GM21381 (cell line): ENCODE results near the gene ANO7.

Experiments used
- ATAC-seq: cut with Tn5 transposase; IDR thresholded peaks from one replicate; pipeline ENCODE4 v1.9.1; 2021; ENCODE audit warnings: mild to moderate bottlenecking, moderate library complexity; ENCODE audit not compliant: unreplicated experiment

Gene ANO7

GRCh38 chr2:241188361-241189092 is at the start of gene ANO7:
TSS of gene ANO7 (plus strand) at chr2:241188677. CDS start at chr2:241190064, 1,387 bp downstream.
- ATAC-seq: no peak

- ATAC-seq: no peak
Observed at GRCh38 chr2:241139531-241140444, 48.7 kb upstream of the ANO7 start.

DNA sequence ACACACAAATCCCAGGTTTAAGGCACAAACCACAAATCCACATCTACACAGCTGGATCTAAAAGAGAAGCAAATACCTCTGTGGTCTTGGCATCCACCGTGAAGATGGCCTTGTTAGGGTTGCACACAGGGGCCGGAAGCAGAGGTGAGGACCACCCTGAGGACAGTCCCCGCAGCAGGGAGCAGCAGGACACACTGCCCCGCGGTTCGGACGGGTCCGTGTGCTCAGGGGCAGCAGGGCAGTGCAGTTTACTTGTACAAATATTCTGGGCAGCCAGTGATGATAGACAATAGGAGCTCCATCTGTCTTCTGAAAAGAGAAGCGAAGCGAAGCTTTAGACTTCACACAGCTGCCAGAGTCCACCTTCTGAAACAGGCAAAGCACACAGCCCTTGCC is 48.0 kb upstream of the ANO7 start:
- ATAC-seq: no peak

DNA sequence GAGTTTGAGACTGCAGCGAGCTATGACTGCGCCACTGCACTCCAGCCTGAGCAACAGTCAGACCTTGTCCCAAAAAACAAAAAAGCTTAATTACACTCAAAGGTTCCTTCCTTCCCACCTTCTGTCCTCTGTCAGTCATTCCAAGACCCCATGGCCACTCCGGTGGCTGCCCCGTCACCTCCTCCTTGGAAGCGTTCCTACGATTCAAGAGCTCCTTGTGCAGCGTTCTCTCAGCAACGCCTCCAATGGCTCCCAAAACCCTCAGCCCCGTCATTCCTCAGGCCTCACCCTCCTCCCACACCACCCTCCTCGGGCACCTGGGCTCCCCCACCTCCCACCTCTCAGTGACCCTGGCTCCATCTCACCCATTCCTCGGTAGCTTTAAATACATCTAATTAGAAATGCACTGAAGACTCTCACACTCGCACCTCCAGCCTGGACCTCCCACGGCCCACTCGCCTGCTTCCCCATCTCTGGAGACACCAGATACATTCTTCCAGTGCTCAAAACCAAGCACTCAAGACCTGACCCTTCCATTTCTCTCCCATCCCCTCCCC is 47.2 kb upstream of the ANO7 start:
- no peak for ATAC-seq

DNA sequence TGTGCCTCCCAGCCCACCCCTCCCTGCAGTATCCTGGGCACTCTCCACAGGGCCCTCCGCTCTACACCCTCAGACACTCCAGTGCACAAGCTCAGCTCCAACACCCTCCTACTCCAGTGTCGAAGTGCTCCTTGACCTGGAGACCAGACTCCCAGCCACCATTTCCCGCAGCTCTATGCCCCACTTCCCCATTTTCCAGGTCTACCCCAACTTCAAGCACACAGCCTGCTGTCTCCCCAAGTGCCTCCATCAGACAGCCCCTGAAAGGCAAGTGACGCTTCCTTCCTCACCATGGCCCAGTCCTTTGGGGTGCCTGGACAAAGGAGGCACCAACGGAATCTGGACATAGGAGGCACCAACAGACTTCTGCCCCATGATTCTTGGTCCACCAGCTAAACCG is 46.4 kb upstream of the ANO7 start:
- ATAC-seq: no peak

GRCh38 chr2:241142593-241142992 is 45.9 kb upstream of the ANO7 start:
- ATAC-seq: no peak

DNA sequence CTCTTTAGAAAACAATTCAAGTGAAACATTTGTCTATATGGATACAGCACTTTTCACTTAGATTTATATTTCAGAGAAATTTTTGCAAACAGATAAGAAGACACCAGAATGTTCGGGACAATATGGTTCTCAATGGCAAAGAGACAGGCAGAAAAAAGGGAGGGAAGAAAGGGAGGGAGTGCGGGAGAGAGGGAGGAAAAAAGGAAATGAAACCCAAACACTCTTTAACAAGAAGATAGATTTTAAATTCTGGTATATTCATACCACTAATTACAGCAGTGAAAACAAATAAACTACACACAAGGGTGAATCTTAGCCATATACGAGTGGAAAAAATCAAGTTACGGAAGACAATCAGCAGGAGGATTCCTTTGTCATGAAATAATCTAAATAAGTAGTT is 42.2 kb upstream of the ANO7 start:
- no peak for ATAC-seq

- no peak for ATAC-seq
Observed at GRCh38 chr2:241147336-241147735, 41.1 kb upstream of the ANO7 start.

DNA sequence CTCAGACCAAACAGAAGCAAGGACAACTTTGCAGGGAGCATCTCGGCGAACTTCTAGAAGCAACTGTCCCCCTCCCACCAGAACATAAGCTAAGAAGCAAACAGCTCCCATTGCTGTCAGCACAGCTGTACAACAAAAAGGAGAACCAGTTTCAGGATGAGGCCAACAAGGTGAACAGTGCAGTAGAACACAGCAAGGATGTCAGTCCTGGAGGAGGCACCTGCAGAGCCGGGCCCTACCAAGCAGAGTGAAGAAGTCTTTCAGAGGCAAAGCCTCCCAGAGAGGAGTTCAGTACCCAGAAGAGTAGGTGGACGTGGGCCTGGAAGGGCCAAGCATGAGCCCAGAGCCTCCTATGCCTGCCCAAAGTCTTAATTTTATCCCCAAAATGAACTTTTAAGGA is 40.2 kb upstream of the ANO7 start:
- ATAC-seq: no peak

GRCh38 chr2:241148891-241149674 is 39.4 kb upstream of the ANO7 start, which contains the start of gene PASK:
TSS of gene PASK (minus strand) at chr2:241149472. CDS start at chr2:241143032, 6,440 bp downstream.
- peak; percentile 70 for ATAC-seq

GRCh38 chr2:241149675-241149924 is 38.9 kb upstream of the ANO7 start:
- peak; percentile 13 for ATAC-seq

- ATAC-seq: peak; percentile 77
Observed at GRCh38 chr2:241149925-241150659, 38.4 kb upstream of the ANO7 start, which contains the start of gene PPP1R7. TSS of gene PPP1R7 (plus strand) at chr2:241150467. CDS start at chr2:241150496, 29 bp downstream.

DNA sequence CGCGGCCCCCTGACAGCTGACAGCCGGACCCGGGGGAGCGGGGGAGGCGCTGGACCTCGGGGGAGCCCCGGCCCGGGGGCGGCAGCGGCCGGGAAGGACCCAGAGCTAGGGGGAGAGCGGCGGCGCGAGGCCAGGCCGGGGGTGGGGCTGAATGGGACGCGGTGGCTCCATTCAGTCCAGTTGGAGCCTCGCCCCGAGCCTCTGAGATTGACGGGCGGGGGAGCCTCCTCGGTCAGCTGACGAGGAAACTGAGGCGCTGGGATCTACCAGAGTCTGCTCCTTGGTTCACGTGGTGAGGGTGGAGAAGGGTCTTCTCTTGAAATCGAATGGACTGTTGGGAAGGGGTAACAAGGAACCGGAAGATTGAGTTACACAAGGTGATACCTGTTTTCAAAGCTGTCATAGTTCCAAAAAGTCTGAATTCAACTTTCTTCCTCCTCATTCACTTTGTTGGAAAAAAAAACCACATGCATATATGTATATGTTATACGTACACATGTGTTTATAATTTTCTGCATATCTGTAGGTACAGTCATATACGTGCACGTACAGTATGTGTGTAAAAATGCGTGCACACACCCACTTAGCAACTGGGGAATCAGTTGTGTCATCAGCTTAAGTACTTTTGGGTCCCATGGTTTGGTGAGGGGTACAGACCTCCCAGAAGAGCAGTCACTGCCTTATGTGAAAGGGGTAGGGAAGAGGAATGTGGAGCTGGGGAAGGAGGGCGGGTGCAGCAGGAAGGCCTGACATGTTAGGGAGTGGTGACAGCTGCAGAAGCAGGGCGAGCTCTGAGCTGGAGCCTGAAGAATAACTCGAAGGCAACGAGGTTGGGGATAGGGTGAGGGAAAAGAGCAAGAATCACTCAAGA is 37.6 kb upstream of the ANO7 start:
- ATAC-seq: no peak

DNA sequence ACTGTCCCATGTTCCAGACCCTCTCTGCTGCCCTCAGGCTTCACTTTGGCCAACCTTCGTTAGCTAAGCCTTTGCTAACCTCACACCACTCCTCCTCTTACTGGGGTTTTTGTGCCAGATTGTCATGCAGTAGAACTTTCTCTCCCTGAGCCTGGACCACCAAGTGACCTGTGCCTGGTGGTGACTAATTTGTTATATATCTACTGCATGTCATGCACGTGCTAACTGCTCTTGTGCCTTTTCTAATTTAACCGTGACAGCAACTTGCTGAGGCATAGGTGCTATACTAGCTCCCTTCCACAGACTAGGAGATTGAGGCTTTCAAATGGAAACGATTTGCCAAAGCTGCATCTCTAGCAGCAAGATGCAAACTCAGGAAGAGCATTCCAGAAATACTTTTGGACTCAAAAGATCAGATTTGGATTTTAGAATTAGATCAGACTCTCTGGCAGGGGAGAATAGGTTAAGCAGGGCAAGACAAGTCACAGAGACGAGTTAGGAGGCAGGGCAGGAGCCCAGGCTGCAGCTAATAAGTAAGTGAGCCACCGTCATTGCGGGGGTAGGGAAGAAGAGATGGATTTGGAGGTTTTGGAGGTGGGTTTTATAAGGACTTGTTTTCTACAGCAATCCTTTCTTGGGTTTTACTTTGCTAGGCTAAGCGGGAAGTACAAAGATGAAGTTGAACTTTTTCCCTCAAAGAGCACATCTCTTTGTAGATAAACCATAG is 36.4 kb upstream of the ANO7 start:
- no peak for ATAC-seq

DNA sequence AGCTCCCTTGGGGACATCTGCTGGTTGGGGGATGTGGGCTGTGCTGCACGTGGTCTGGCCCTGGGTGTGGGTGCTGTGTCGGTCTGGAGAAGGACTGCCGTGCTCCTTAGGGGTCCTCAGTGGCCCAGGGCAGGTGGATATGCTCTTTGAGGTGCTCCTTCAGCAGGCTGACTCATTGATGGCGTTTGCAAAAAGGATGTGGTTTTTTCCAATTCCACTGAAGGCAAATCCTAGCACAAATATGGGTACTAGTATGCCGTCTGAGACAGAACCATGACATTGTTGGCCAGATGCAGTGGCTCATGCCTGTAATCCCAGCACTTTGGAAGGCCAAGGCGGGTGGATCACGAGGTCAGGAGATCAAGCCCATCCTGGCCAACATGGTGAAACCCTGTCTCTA is 34.9 kb upstream of the ANO7 start:
- ATAC-seq: no peak

DNA sequence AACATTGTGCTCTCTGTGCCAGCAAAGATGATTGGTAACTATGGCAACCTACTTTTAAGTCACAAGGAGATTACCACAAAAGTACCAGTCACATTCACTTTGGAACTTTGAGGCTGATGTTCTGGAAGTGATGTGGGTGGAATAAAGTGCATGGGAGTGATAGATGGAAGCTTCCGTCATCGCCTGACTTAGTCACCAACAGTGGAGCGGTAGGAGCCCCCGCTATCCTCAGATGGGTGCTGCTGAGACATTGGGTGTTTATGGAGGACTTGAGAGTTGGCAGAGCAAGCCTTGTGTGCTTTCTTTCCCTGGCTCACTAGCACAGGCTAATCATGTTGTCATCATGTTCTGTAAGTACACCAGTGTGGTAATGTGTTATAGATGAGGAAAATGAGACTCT is 33.6 kb upstream of the ANO7 start:
- no peak for ATAC-seq

- ATAC-seq: no peak
Observed at GRCh38 chr2:241155936-241156335, 32.5 kb upstream of the ANO7 start.

GRCh38 chr2:241156971-241157441 is 31.5 kb upstream of the ANO7 start:
- ATAC-seq: no peak
